ENCODE data around the gene IGSF21.

The IGSF21 gene

DNA sequence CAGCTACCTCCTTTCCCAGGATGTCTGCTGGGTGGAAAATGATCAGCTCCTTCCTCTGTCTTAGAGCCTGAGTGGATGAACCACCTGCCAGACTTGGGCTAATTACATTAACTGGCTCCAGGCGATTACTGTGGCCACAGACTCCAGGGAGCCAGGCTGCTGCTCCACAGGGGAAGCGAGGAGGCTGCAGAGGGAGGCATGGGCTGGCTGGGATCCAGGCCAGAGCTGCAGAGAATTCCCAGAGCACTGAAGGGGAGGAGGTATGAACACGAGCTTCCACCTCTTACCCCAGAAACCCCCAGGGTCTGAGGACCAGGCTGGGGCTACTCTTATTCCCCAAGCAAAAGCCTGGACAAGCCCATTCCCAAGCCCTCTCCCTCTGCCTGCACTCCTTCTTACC is 237.2 kb downstream of the IGSF21 start:
- TF ChIP-seq, protein P1, sequence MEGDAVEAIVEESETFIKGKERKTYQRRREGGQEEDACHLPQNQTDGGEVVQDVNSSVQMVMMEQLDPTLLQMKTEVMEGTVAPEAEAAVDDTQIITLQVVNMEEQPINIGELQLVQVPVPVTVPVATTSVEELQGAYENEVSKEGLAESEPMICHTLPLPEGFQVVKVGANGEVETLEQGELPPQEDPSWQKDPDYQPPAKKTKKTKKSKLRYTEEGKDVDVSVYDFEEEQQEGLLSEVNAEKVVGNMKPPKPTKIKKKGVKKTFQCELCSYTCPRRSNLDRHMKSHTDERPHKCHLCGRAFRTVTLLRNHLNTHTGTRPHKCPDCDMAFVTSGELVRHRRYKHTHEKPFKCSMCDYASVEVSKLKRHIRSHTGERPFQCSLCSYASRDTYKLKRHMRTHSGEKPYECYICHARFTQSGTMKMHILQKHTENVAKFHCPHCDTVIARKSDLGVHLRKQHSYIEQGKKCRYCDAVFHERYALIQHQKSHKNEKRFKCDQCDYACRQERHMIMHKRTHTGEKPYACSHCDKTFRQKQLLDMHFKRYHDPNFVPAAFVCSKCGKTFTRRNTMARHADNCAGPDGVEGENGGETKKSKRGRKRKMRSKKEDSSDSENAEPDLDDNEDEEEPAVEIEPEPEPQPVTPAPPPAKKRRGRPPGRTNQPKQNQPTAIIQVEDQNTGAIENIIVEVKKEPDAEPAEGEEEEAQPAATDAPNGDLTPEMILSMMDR (IDR thresholded peaks at IDR 0.05; ENCODE audit: low read depth, low read length, missing control alignments): no peak
- H3K4me3 ChIP-seq (replicated peaks; ENCODE audit: low read depth, low read length): no peak overlapping the region
- DNase-seq (ENCODE audit: extremely low read depth, low read depth): no peak

DNA sequence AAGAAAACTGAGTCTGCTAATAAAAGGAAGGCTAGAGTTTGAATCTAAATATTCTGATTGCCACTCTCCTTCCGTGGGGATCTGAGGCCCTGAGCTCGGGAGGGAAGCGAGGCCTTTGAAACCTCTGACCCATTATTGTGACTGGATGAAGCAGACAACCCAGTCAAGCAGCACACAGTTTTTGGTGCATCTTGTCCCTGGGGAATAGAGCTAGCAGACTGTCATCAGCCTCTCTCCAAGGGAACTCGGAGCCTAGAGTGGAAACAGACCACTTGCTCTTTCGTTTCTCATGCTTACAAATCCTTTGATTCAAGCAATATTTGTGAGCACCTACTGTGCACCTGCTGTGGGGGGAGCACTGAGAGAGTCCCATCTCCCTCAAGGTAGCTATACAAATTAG is 240.0 kb downstream of the IGSF21 start:
- no peak for DNase-seq (ENCODE audit: extremely low read depth, low read depth)
- no peak overlapping the region for H3K4me3 ChIP-seq (replicated peaks; ENCODE audit: low read depth, low read length)
- TF ChIP-seq, protein P1 (IDR thresholded peaks at IDR 0.05; ENCODE audit: low read depth, low read length, missing control alignments): no peak

DNA sequence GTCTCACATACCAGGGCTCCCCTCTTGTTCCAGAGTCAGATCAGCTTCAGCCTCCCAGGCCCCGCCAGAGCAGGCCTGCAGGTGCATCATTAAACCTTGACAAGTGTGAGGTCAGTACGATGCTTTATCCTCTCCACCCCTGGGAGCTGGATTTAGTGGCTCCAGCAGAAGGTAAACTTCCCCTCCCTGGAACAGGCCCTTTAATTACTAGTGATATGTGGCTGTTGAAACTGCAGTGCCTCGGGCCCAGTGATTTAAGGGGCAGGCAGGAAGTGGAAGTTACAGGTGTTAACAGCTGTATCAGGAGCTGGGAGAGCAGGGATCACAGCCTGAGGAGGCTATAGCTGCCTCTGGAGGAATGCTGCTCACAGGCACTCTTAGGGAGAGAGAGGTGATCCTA is 240.8 kb downstream of the IGSF21 start:
- H3K4me3 ChIP-seq (replicated peaks; ENCODE audit: low read depth, low read length): no peak overlapping the region
- DNase-seq (ENCODE audit: extremely low read depth, low read depth): no peak
- TF ChIP-seq, protein P1 (IDR thresholded peaks at IDR 0.05; ENCODE audit: low read depth, low read length, missing control alignments): no peak

DNA sequence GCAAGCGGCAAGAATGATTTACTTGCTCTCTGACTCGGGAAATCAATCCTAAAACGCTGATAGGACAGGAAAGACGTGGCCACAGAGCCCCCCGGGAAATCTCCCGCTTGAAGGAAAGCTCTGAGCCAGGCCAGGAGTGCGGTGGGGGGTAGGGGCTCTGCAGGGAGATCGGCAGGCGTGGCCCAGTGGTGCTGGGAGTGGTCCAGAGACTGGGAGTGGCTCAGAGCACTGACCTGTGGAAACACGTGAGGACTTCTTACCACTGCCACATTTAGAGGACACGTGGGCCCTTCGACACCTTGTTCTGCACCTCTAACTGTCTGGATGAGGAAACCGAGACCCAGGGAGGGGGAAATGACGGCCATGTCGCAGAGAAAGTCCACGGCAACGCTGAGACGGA is 243.1 kb downstream of the IGSF21 start:
- TF ChIP-seq, protein P1 (IDR thresholded peaks at IDR 0.05; ENCODE audit: low read depth, low read length, missing control alignments): no peak
- DNase-seq (ENCODE audit: extremely low read depth, low read depth): no peak
- H3K4me3 ChIP-seq (replicated peaks; ENCODE audit: low read depth, low read length): no peak overlapping the region

DNA sequence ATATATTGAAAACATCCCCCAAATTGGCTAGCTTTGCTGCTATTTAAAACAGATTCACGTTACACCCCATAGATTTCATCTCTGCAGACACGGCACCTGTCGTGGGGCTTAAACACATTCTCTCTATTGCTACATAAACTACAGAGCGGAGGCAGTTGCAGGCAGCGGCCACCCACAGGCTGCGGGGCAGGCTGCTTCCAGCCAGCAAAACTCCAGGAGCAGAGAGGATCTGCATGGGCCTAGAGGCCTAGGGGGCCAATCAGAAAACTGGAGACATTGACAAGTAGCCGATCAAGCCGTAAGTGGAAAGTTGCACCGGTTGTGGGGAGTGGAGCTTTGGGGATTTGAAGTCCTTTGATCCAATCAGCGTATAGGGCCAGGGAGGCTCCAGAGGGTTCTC is 244.1 kb downstream of the IGSF21 start:
- no peak overlapping the region for H3K4me3 ChIP-seq (replicated peaks; ENCODE audit: low read depth, low read length)
- no peak for DNase-seq (ENCODE audit: extremely low read depth, low read depth)
- TF ChIP-seq, protein P1 (IDR thresholded peaks at IDR 0.05; ENCODE audit: low read depth, low read length, missing control alignments): no peak

DNA sequence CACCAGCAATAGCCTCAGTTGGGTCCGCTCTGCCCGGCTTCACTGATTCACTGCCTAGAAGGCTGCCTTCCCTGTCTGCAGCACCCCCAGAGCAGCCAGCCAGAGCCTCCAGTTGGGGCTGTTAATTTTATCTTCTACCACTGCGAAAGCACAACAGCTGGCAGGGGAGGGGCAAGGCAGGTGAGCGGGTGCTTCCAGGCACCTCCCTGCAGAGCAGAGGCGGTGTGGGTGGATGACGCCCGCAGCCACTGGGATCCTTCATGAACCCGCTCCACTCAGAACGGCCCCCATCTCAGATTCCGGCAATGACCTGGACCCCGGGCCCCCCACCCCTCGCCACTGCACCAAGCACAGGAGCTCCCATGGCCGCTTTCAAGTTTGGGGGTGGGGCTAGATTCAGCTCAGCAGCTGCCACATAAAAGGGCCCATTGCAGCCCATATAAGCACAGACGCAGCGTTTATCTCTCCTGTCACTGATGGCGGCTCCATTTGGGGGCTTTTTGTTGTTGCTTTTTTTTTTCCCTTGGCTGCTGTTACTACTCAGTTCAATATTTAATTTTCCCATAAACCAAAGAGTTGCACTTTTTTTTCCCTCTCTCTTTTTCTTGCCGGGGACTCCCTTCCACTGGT is 245.2 kb downstream of the IGSF21 start:
- TF ChIP-seq, protein P1 (IDR thresholded peaks at IDR 0.05; ENCODE audit: low read depth, low read length, missing control alignments): no peak
- DNase-seq (ENCODE audit: extremely low read depth, low read depth): no peak
- H3K4me3 ChIP-seq (replicated peaks; ENCODE audit: low read depth, low read length): no peak overlapping the region

DNA sequence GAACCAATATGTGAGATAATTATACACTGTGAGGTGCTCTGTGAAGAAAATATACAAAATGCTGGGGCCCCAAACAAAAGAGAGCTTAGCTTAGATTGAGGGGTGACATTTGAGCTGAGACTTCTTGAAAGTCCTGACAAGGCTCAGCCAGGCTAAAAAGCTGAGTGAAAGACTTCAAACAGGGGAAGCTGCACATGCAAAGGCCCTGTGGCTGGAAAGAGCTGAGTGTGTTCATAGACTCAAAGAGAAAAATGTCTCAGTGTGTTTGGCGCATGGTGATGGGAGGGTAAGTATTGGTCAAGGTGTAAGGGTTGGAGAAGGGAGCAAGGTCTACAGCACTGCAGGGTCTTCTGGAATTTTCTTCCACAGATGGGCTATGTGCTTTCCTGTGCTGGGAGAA is 245.9 kb downstream of the IGSF21 start:
- no peak for DNase-seq (ENCODE audit: extremely low read depth, low read depth)
- no peak overlapping the region for H3K4me3 ChIP-seq (replicated peaks; ENCODE audit: low read depth, low read length)
- TF ChIP-seq, protein P1 (IDR thresholded peaks at IDR 0.05; ENCODE audit: low read depth, low read length, missing control alignments): no peak

Measured in HFF-Myc (cell line).